Epithelial cell of esophagus (primary cell): ENCODE results near the gene ATG2A.

Experiments used
- DNase-seq: peaks from one replicate; pipeline ENCODE4 v3.0.0; 2010; ENCODE audit warnings: low read depth
- H3K4me3 ChIP-seq: 2 replicates; pipeline ENCODE4 v1.5.1; 2011; ENCODE audit warnings: mild to moderate bottlenecking, low read length, control low read depth
- TF ChIP-seq, protein P1 (sequence below): IDR thresholded peaks from 2 replicates; pipeline ENCODE4 v1.5.1; 2011; ENCODE audit warnings: low read depth, mild to moderate bottlenecking, low read length, control low read depth, inconsistent platforms; ENCODE audit not compliant: insufficient read depth; ENCODE audit errors: missing control alignments

ATG2A gene

DNA sequence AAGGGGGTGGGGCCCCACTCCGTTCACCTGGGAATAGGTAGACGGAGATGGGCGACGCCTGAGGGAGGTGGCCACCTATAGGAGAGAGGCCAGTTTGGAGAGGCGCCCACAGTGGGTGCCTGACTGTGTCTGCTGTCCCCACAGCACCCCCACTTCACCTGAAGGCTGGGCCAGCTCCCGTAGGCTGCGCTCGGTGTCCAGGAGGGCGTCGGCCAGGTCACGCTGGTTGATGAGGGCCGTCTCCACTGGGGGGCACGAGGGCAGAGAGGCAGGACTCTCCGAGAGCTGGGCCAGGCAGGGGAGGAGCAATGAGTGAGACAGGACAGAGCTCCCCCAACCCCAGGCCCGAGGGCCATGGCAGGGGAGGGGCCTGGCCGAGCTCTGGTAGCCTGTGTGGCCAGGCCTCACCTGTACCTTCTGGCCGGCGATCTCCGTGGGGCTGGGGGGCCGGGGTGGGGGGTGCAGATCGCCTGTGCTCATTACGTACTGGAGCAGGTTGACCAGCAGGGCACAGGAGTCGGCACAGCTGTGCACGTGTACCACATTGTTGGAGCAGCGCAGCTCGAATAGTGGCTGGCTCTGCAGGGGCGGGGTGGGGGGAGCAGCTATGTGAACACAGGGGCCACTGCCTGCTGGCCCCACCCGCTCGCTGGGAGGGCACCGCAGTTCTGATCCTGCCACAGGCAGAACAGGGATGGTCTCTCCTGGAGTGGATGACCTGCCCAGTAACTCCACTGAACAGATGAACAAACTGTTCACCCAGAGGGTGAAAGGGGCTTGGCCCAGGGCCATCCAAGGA is 14.7 kb downstream of the ATG2A start:
- H3K4me3 ChIP-seq, result no peak overlapping the region
- no peak for DNase-seq
- TF ChIP-seq, protein P1, sequence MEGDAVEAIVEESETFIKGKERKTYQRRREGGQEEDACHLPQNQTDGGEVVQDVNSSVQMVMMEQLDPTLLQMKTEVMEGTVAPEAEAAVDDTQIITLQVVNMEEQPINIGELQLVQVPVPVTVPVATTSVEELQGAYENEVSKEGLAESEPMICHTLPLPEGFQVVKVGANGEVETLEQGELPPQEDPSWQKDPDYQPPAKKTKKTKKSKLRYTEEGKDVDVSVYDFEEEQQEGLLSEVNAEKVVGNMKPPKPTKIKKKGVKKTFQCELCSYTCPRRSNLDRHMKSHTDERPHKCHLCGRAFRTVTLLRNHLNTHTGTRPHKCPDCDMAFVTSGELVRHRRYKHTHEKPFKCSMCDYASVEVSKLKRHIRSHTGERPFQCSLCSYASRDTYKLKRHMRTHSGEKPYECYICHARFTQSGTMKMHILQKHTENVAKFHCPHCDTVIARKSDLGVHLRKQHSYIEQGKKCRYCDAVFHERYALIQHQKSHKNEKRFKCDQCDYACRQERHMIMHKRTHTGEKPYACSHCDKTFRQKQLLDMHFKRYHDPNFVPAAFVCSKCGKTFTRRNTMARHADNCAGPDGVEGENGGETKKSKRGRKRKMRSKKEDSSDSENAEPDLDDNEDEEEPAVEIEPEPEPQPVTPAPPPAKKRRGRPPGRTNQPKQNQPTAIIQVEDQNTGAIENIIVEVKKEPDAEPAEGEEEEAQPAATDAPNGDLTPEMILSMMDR, result no peak

DNA sequence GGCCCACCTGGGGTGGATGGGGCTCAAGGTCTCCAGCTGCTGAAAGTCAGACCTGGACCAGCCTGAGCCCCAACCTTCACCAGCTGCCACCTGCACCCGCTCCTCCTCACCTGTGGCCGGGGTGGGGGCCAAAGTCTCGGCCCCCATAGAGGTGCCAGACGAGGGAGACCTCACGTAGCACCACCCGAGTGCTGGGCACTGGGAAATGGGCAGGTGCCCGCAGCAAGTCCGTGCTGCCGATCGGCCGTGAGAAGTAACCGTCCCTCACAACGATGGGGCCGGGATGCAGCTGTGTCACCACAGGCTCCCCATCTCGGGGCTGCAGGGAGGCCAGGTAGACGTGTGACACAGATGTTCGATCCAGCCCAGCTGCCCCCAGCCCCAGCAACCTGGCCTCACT is 16.2 kb downstream of the ATG2A start:
- TF ChIP-seq, protein P1, result no peak
- no peak for DNase-seq
- no peak overlapping the region for H3K4me3 ChIP-seq

DNA sequence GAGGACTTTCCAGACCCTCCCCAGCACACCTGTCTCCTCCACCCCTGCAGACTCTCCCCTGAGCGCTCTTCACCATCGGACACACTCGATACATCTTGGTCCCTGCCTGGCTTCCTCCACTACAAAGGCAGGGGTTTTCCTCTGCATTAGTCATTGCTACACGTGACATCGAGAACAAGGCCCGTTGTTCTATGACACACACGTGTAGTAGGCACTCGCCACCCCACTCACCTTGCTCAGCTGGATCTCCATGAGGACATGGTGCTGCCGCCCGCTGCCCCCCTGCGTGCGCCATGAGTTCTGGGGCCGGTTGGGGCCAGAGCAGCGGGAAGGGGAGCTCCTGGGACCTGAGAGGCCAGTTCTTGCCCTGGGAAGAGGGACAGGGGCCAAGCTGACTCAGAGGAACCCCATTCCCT is 16.7 kb downstream of the ATG2A start:
- peak; percentile 89 for DNase-seq
- H3K4me3 ChIP-seq, result no peak overlapping the region
- TF ChIP-seq, protein P1, result no peak

DNA sequence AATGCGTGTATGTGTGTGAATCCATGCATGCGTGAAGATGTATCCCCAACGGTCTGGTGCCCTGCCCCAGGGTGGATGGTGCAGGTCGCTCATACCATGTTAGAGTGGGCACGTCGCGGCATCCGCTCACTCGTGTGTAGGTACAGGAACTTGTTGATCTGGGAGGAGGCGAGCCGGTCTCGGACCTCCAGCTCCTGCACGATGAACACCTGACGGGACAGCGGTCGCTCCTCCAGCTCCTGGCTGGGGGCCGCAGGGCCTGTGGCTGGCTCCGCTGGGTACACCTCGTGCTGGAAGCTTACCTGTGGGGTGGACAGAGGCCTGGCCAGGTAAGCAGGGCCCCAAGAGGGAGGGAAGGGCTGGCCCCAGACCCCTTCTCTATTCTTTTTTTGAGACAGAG is 18.5 kb downstream of the ATG2A start:
- TF ChIP-seq, protein P1, result no peak
- DNase-seq, result no peak
- no peak overlapping the region for H3K4me3 ChIP-seq

DNA sequence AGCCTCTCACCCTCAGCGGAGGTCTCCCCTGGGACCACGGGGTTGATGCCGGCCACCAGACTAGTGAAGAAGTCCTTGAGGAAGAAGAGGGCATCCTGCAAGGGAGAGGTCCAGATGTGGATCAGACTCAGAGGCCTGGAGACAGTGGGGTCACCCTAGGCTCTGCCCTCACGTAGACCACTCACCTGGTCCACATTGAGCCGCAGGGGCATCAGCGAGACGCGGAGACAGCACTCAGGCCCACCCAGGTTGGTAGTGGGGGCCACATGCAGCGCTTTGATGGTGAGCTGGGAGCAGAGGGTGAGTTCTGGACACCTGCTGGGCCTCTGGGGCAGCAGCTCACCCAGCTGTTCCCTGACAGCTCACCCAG is 18.9 kb downstream of the ATG2A start:
- DNase-seq, result no peak
- TF ChIP-seq, protein P1, result no peak
- no peak overlapping the region for H3K4me3 ChIP-seq

DNA sequence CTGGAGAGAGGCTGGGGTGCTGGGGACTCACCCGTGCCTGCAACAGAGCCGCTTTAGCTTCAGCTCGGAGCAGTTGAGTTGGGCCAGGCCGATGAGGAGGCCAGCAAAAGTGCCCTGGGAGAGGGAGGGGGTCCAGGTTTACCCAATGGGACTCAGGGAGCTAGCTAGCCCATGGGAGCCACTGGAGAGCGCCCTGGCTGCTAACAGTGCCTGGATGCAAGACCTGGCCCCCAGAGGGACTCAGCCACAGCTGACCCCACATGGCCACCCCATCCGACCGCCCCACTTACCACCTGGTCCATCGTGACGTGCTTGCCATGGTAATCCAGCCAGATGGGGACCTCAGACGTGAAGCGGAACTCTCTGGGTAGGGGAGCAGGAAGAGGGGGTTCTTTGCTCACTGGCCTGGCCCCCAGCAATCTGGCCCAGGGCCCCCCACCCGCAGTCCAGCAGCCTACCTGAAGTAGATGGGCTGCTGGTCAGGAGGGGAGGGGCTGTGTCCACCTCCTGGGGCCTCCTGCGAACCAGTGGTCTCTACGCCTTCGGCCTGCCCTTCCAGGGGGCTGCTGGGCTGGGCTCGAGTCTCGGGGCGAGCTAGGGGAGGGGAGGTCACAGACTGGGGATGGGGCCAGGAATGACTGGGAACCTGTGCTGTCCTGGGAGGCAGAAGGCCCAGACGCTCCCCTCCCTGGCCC is 19.5 kb downstream of the ATG2A start:
- H3K4me3 ChIP-seq, result no peak overlapping the region
- TF ChIP-seq, protein P1, result no peak
- DNase-seq, result no peak
